Superior temporal gyrus (tissue), 1 donor: Measurements from ENCODE around the gene PLXND1.
"Not testable (repeated sequence)": the region's sequence is repeated elsewhere in the genome, so short reads cannot be mapped to it uniquely, and the experiment has no call there.

ENCODE experiments used
- DNase-seq: peaks from one replicate; pipeline ENCODE4 v3.0.0-alpha.2; 2016; ENCODE audit errors: extremely low spot score

PLXND1 gene

GRCh38 chr3:129526121-129526900 is 80.2 kb downstream of the PLXND1 start:
- no peak for DNase-seq

GRCh38 chr3:129525341-129525968 is 81.0 kb downstream of the PLXND1 start:
- no peak for DNase-seq

- DNase-seq, result no peak
These were observed 82.4 kb downstream of the PLXND1 start for GRCh38 chr3:129524081-129524480.

DNA sequence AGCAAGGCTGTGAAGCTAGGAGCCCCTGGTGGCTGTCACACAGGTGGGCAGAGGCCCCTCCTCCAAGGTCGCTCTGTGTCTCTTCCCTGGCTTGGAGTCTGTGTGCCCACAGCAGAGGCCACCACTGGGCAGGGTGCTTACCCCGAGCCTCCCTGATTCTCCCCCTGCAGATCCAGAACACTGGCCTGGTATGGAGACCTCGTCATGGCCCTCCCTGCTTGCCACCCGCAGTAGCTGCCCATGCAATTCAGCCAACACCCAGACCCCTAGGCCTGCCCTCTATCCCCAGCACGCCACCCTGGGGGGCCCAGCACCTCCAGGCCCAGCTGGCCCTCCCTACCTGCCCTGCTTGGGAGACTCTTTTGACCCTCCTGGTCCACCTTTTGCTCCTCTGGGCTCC is 83.5 kb downstream of the PLXND1 start:
- DNase-seq, result no peak

DNA sequence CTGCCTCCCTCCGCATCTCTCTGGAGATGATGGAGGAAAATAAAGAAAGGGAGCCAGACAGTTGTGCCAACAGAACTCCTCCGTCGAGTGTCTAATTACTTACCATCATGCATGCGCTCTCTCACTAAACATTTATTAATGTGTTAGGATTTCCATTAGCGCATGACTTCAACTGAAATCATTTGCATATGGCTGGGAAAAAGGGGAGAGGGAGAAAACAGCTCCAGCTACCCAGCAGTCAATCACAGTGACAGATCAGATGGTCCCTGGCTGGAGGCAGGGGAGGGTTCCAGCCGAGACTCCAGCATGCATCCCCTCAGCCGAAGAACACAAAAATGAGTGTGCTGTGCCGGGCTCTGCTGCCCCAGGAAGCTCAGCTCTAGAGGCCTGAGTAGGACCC is 84.9 kb downstream of the PLXND1 start:
- DNase-seq, result no peak

- DNase-seq, result no peak
These were observed 85.5 kb downstream of the PLXND1 start for GRCh38 chr3:129520960-129521359.

DNA sequence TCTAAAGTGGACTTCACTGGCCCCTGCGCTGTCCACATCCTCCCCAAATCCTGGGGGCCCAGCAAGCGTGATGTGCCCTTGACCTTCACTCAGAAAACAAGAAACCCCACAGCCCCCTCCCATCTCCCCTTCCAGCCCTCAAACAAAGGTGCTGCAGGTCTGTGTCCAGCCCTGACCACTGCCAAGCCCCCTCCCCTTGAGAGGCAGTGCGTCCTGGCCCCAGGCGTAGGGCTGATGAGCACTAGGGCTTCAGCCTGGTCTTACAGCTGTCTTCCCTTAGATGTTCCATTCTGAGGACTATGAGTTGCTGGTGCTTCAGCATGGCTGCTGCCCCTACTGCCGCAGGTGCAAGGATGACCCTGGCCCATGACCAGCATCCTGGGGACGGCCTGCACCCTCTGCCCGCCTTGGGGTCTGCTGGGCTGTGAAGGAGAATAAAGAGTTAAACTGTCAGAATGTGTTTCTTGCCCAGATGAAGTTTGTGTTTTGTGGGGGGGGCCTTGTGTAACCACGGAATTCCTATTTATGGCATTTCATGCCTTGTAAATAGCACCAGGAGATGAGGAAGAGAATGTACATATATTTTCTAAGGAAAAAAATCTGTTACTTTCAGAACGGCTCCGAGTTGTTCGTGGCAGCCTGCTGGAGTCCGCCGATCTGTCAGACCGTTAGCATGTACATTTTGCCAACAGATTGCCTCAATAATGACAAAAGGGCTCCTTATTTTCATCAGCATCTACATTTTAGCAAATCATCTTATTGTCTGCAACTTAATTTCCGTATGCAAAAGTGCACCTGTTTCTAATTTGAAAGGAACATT is 86.4 kb downstream of the PLXND1 start:
- DNase-seq, result no peak

DNA sequence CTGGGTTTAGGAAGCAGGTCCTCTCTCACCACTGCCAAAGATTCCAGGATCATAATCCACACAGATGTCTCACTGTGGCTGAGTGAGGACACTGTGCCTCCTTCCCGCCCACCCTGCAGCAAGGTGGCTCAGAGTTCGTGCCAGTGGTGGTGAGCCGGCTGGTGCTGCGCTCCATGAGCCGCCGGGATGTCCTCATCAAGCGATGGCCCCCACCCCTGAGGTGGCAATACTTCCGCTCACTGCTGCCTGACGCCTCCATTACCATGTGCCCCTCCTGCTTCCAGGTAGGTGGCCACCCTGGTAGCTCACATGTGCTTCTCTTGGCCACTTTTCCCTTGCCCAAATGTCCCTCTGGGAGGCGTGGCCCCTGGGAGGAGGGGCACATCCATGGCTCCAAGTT is 87.0 kb downstream of the PLXND1 start:
- no peak for DNase-seq

GRCh38 chr3:129518581-129518980 is 87.9 kb downstream of the PLXND1 start:
- DNase-seq, result no peak

GRCh38 chr3:129518038-129518561 is 88.4 kb downstream of the PLXND1 start:
- DNase-seq, result no peak

DNA sequence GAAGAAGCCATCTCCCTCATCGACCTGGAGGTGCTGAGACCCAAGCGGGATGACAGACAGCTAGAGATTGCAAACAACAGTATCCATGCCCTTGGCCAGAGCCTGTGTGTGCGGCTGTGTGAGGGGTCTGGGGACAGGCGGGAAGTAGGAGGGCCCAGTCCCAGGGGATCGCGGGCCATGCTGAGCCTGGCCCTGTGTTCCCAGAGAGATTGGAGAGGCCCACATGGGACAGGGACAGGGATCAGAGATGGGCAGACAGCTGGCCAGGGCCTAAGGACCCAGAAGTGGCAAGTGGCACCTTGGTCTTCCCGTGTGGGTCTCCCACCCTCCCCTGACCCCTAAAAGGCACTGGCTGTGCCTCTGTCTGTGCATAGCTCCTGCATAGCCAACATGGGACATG is 89.0 kb downstream of the PLXND1 start:
- DNase-seq, result no peak

- not testable (repeated sequence) for DNase-seq
These were observed 90.5 kb downstream of the PLXND1 start for GRCh38 chr3:129515821-129516432.

GRCh38 chr3:129515108-129515820 is 91.2 kb downstream of the PLXND1 start:
- DNase-seq, result not testable (repeated sequence)

GRCh38 chr3:129514563-129514962 is 91.9 kb downstream of the PLXND1 start:
- DNase-seq, result no peak

- DNase-seq, result no peak
These were observed 92.4 kb downstream of the PLXND1 start for GRCh38 chr3:129514110-129514509.

DNA sequence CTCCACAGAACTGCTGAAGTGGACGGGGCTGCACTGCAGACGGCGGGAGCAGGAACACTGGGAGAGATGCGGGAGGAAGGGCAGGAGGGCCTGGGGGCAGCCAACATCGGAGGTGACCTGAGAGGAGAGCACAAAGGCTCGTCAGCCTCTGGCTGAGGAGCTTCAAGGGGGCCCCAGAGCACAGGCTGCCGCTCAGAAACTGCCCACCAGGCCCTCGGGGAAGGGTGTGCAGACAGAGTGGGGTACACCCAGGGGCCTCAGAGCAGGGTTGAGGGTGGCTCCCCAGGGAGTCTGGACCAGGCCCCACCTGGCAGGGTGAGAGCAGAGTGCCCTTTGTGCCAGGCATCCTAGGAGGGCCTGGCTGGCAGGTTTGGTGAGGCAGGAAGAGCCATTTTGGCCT is 92.8 kb downstream of the PLXND1 start:
- DNase-seq, result no peak

DNA sequence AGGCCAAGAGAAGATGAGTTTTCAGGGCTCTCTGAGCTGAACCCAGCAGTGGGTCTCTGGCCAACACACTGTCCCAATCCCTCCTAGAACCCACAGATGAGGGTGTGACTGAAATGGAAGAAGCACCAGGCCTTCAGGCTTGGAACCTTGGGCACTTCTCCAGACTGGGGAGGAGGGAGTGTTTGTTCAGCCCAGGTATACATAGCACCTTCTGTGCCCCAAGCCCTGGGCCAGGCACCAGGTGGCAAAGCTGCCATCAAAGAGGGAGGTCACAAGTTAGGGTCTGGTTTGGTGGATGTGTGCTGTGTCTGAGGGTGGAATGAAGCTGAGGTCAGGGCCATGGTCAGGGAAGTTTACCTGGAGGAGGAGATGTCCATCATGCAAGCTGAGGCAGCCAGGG is 93.9 kb downstream of the PLXND1 start:
- no peak for DNase-seq

DNA sequence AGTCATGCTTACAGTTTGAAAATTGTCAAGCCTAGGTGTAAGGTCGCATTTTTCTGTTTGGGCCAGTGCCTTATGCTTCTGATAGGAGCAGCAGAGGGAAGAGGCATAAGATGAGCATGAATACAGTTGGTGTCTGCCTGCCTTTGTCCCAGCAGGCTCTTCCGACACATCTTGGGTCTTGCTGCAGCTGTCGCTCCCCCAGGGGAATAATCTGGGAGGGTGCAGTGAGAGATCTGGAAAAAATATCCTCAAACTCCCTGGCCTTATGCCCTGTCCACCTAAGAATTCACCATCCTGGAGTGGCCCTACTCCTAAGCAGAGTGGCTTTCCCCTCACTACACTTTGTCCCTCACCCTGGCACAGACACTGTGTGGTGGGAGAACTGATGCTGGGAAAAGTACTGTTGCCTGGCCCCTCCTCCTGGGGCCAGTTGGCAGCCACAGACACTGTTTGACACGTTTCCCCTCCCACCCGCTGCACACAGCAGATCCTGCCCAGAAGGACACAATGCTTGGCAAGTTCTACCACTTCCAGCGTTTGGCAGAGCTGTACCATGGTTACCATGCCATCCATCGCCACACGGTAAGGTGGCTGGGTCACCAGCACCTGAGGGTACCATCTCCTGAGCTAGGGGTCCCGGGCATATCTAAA is 99.2 kb downstream of the PLXND1 start:
- peak; percentile 80 for DNase-seq

DNA sequence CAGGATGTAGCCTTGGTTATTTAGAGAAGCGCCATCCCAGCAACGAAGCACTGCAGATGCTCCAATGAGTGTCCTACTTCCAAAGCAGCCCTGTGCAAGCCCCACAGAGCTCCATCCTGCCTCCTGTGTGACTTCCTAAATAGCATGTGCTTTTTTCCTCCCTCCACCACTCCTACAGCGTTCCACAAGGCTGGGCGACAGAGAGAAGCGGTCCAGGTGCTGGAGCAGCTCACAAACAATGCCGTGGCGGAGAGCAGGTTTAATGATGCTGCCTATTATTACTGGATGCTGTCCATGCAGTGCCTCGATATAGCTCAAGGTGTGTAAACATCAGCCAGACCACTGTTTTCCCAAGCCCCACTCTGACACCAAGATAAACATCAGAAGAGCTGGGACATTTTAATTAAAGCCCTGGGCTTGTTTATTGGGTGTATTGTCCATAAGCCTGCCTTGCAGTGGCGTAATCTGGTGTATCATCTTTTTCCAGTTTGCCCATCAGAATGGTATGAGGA is 100.2 kb downstream of the PLXND1 start:
- peak; percentile 56 for DNase-seq

- DNase-seq, result no peak
These were observed 101.1 kb downstream of the PLXND1 start for GRCh38 chr3:129505341-129505740.
